SJCRH30 (cell line): ENCODE measurements around the gene MX2. TPM values are rescaled to one million over a fixed set of nuclear protein-coding genes. Genes with fewer than 3 reads are reported as not detected.
"Not testable (repeated sequence)": the region's sequence is repeated elsewhere in the genome, so short reads cannot be mapped to it uniquely, and the experiment has no call there.

ENCODE experiments used
- DNase-seq, 2 experiments: peaks; one replicate each; pipeline ENCODE4 v3.0.0-alpha.2; 2015 to 2020
- H3K27ac ChIP-seq: fragments of 250-450 bp; sonication (Bioruptor Pico); 2 replicates; pipeline ENCODE4 v1.5.1; 2020; ENCODE audit warnings: mild to moderate bottlenecking, moderate library complexity
- H3K27me3 ChIP-seq: fragments of 250-450 bp; sonication (Bioruptor Pico); 2 replicates; pipeline ENCODE4 v1.5.1; 2020; ENCODE audit warnings: mild to moderate bottlenecking, moderate library complexity
- H3K36me3 ChIP-seq: fragments of 250-450 bp; sonication (Bioruptor Pico); 2 replicates; pipeline ENCODE4 v1.5.1; 2020; ENCODE audit warnings: mild to moderate bottlenecking, moderate library complexity
- H3K4me1 ChIP-seq: fragments of 250-450 bp; sonication (Bioruptor Pico); 2 replicates; pipeline ENCODE4 v1.5.1; 2020; ENCODE audit warnings: mild to moderate bottlenecking, moderate library complexity
- H3K4me3 ChIP-seq: fragments of 250-450 bp; sonication (Bioruptor Pico); 2 replicates; pipeline ENCODE4 v1.5.1; 2020; ENCODE audit warnings: mild to moderate bottlenecking, moderate library complexity
- H3K9me3 ChIP-seq: fragments of 250-450 bp; sonication (Bioruptor Pico); replicated peaks from 2 replicates; pipeline ENCODE4 v1.5.1; 2020; ENCODE audit warnings: mild to moderate bottlenecking, moderate library complexity
- total RNA-seq: library from RNA; depleted of rRNA; stranded (reverse); fragments of >200 nt; shearing (Covaris generic); gene quantifications from 2 replicates; pipeline ENCODE4 v1.2.3, GENCODE V29; 2014; rRNA removed

Gene MX2, protein sequence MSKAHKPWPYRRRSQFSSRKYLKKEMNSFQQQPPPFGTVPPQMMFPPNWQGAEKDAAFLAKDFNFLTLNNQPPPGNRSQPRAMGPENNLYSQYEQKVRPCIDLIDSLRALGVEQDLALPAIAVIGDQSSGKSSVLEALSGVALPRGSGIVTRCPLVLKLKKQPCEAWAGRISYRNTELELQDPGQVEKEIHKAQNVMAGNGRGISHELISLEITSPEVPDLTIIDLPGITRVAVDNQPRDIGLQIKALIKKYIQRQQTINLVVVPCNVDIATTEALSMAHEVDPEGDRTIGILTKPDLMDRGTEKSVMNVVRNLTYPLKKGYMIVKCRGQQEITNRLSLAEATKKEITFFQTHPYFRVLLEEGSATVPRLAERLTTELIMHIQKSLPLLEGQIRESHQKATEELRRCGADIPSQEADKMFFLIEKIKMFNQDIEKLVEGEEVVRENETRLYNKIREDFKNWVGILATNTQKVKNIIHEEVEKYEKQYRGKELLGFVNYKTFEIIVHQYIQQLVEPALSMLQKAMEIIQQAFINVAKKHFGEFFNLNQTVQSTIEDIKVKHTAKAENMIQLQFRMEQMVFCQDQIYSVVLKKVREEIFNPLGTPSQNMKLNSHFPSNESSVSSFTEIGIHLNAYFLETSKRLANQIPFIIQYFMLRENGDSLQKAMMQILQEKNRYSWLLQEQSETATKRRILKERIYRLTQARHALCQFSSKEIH
- not detected in 2 replicates for total RNA-seq

- H3K27me3 ChIP-seq = peaks cover 10% of the 10 kb centered on the region; the same call in 1 of the 2 replicates
- DNase-seq = no peak
- H3K4me3 ChIP-seq = no peak within 1 kb of the TSS
- H3K27ac ChIP-seq = no peak within 1 kb of the TSS
- H3K9me3 ChIP-seq = no peaks in the 10 kb centered on the region
- H3K4me1 ChIP-seq = no peaks in the 10 kb centered on the region
- H3K36me3 ChIP-seq = no peaks in the 10 kb centered on the region
Measured at GRCh38 chr21:41361786-41362604, at the start of gene MX2. Gene MX2 (plus strand): TSS chr21:41362027. CDS start chr21:41376907, 14,880 bp downstream.

GRCh38 chr21:41313285-41314164, 48.3 kb upstream of the MX2 start:
- not testable (repeated sequence) for H3K27ac ChIP-seq, DNase-seq

DNA sequence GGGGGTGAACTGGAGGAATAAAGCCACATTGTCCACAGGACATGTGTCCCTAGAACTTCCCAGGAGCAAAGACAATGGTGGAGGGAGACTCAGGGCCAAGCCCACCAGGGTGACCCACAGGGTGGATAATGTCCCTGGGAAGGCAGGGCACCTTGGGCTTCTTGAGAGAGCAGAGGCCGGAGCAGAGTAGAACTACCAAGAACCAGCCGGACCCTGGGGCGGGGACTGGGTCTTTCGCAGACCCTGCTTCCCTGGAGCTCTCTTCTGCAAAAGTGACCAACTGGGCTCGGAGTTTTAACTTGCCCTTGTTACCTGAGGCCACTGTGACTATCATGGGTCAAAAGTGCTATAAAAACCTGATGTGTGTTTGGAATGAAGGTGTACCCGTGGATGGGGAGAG, 46.1 kb upstream of the MX2 start:
- H3K27ac ChIP-seq = no peak overlapping the region

More at GRCh38 chr21:41313285-41314164, 48.3 kb upstream of the MX2 start:
- H3K4me3 ChIP-seq, H3K27me3 ChIP-seq, H3K9me3 ChIP-seq, H3K4me1 ChIP-seq, H3K36me3 ChIP-seq: not testable (repeated sequence)

DNA sequence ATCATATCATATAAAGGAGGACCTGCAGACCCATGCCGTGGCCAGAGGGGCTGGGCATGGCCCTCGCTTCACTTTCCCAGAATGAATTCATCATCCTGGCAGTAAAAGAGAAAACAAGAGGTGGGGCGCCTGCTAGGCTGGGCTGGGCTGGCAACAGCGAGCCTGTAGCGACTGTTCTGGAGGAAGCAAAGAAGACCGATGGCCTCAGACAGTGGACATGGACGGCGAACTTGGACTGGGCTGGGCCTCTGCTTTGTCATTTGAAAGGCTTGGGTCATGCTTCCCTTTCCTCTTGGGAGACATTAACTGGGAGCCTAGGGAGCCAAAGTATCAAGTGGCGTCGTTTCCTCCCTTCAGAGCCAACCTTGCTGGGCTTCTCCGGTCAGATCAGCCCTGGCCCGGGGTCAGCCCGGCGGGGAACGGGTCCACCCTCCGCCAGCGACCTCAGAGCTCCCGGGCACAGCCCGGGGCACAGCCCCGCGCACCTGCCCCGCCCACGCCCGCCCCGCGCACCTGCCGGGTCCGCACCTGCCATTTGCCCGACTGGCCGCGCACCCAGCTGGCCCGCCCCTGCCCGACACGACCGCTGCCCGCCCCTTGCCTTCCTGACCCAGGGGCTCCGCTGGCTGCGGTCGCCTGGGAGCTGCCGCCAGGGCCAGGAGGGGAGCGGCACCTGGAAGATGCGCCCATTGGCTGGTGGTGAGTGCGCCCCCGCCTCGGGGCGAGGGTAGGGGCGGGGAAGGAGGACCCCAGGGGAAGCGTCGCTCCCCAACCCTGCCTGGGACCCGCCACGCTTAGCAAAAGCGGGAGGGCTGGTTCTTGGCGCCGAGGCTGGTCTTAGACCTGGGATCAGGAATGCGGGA, 45.4 kb upstream of the MX2 start, which contains the start of gene FAM3B:
Gene FAM3B, plus strand, starts transcription at position 602 of the 863 bp plus-strand sequence. Its CDS starts 79 bp downstream, at position 681.
- DNase-seq = no peak
- H3K27me3 ChIP-seq = 0 out of 2 replicates have a peak, but pooled peaks cover 3% of the 10 kb centered on the region
- no peak within 1 kb of the TSS for H3K27ac ChIP-seq
- H3K4me3 ChIP-seq = no peak within 1 kb of the TSS
- H3K9me3 ChIP-seq = no peaks in the 10 kb centered on the region
- H3K36me3 ChIP-seq = no peaks in the 10 kb centered on the region
- no peaks in the 10 kb centered on the region for H3K4me1 ChIP-seq

More for the DNA sequence above, 46.1 kb upstream of the MX2 start:
- no peaks in the 10 kb centered on the region for H3K36me3 ChIP-seq
- DNase-seq = no peak
- no peaks in the 10 kb centered on the region for H3K4me1 ChIP-seq
- H3K27me3 ChIP-seq = 0 out of 2 replicates have a peak, but pooled peaks cover 3% of the 10 kb centered on the region
- H3K4me3 ChIP-seq = no peak overlapping the region
- no peaks in the 10 kb centered on the region for H3K9me3 ChIP-seq

- Histone ChIP-seq H3K36me3 (no peaks in the 10 kb centered on the region), H3K4me1 (no peaks in the 10 kb centered on the region), H3K27me3 (0 out of 2 replicates have a peak, but pooled peaks cover 7% of the 10 kb centered on the region), H3K9me3 (no peaks in the 10 kb centered on the region), H3K4me3 (no peak overlapping the region), H3K27ac (no peak overlapping the region)
- no peak for DNase-seq
Measured at GRCh38 chr21:41317063-41317392, 44.8 kb upstream of the MX2 start.

GRCh38 chr21:41317458-41317857, 44.4 kb upstream of the MX2 start:
- Histone ChIP-seq H3K4me1 (no peaks in the 10 kb centered on the region), H3K27me3 (peaks cover 9% of the 10 kb centered on the region; the same call in 1 of the 2 replicates), H3K36me3 (no peaks in the 10 kb centered on the region), H3K4me3 (no peak overlapping the region), H3K27ac (no peak overlapping the region), H3K9me3 (no peaks in the 10 kb centered on the region)
- no peak for DNase-seq

- no peak overlapping the region for H3K27ac ChIP-seq
- H3K36me3 ChIP-seq = no peaks in the 10 kb centered on the region
- H3K4me3 ChIP-seq = no peak overlapping the region
- H3K9me3 ChIP-seq = no peaks in the 10 kb centered on the region
- H3K27me3 ChIP-seq = peaks cover 15% of the 10 kb centered on the region; the same call in 1 of the 2 replicates
- DNase-seq = no peak
- no peaks in the 10 kb centered on the region for H3K4me1 ChIP-seq
Measured at GRCh38 chr21:41318218-41318617, 43.6 kb upstream of the MX2 start.

DNA sequence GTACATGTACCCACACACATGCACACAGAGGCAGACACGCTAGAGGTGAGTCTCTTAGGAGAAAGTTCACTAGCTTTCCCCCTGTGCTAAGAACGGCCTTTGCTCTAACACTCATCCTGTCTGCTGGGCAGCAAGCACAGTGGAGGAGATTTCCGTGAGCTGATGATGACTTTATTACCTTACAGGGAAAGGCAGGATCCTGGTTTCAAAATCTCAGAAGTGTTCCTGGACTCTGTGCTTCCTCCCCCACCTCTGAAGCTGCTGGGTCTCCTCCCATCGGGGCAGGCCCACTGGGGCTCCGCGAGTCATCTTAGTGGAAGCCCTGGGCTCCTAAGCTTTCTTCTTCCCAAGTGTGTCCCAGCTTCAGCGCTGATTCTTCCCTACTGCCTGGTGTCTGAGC, 42.6 kb upstream of the MX2 start:
- Histone ChIP-seq H3K27ac (no peak overlapping the region), H3K4me1 (no peaks in the 10 kb centered on the region)

DNA sequence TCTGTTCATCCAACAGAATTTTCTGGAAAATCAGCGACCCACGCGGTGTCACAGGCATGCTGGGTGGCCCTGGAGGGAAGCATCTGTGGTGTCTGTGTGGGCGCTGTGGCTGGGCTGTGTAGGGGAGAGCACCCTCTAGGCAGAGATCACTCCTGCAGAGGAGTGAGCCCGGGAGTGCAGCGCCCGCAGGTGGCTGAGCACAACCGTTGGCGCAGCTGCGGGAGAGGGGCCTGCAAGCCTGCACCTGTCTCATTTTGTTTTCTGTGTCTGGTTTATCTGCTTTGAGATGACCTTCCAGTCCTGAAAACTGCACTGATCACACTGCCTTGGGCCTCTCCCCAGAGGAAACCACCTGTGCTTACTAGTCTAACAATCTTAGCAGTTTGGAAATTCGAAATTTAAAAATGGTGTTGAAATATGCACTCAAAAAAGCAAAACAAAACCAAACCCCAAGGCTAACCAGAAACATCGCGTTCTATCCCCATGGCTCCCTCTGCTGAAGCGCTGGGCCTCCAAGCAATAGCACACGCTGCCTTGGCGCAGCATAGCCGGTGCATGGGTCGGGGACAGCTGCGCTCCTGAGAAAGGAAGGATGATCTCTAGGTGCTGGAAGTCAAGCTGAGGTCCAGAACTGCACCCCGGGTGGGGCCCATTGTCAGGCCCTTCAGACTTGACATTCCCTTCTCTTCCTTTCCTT, 40.5 kb upstream of the MX2 start:
- Histone ChIP-seq H3K9me3 (no peaks in the 10 kb centered on the region), H3K27ac (no peak overlapping the region), H3K4me3 (no peak overlapping the region), H3K36me3 (no peaks in the 10 kb centered on the region), H3K27me3 (peaks cover 17% of the 10 kb centered on the region; the same call in 1 of the 2 replicates), H3K4me1 (no peaks in the 10 kb centered on the region)
- DNase-seq = no peak

More for the DNA sequence above, 42.6 kb upstream of the MX2 start:
- no peaks in the 10 kb centered on the region for H3K9me3 ChIP-seq
- H3K4me3 ChIP-seq = no peak overlapping the region
- H3K27me3 ChIP-seq = peaks cover 19% of the 10 kb centered on the region; the same call in 1 of the 2 replicates
- no peaks in the 10 kb centered on the region for H3K36me3 ChIP-seq
- no peak for DNase-seq

DNA sequence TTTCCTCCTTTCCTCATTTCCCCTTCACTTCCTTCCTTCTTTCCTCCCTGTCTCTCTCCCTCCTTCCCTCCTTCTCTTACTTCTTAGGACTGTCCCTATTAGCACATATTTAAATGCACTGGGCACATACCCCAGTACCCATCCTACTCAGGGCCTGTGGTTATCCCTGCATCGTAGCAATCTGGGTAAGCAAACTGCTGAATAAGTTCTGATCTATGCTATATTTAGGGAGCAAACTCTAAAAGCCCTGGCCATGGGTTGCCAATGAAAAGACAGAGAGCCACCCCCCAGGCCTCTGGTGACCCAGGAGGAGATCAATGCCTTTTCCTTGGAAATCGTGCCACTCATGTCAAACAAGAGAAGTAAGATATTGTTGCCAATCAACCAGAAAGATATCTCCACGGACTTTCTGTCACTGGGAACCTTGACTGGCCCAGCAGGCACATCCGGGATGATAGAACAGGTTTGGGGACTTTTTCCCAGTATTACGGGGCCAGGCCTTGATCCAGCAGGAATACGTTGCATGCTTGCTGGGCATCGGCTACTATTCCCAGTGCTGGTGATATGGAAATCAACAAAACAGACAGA, 39.8 kb upstream of the MX2 start:
- no peak overlapping the region for H3K4me3 ChIP-seq
- no peaks in the 10 kb centered on the region for H3K36me3 ChIP-seq
- peaks cover 17% of the 10 kb centered on the region; the same call in 1 of the 2 replicates for H3K27me3 ChIP-seq
- no peak overlapping the region for H3K27ac ChIP-seq
- H3K9me3 ChIP-seq = no peaks in the 10 kb centered on the region
- no peak for DNase-seq
- H3K4me1 ChIP-seq = no peaks in the 10 kb centered on the region

GRCh38 chr21:41322496-41323382, 39.1 kb upstream of the MX2 start:
- no peaks in the 10 kb centered on the region for H3K9me3 ChIP-seq
- H3K27me3 ChIP-seq = peaks cover 17% of the 10 kb centered on the region; the same call in 1 of the 2 replicates
- no peak overlapping the region for H3K27ac ChIP-seq
- no peaks in the 10 kb centered on the region for H3K4me1 ChIP-seq
- H3K4me3 ChIP-seq = no peak overlapping the region
- DNase-seq = no peak
- no peaks in the 10 kb centered on the region for H3K36me3 ChIP-seq
